WERI-Rb-1 (cell line): ENCODE data around the gene SFXN5.

ENCODE experiments used
- DNase-seq: peaks from one replicate; pipeline ENCODE4 v3.0.0-alpha.2; 2020
- H3K27ac ChIP-seq: fragments of 250-450 bp; sonication (Bioruptor Pico); 2 replicates; pipeline ENCODE4 v1.5.1; 2020; ENCODE audit warnings: mild to moderate bottlenecking, moderate library complexity
- H3K27me3 ChIP-seq: fragments of 250-450 bp; sonication (Bioruptor Pico); 2 replicates; pipeline ENCODE4 v1.5.1; 2021; ENCODE audit warnings: mild to moderate bottlenecking, low read depth, moderate library complexity; ENCODE audit not compliant: insufficient read depth, severe bottlenecking
- H3K36me3 ChIP-seq: fragments of 250-450 bp; sonication (Bioruptor Pico); 2 replicates; pipeline ENCODE4 v1.5.1; 2020; ENCODE audit warnings: mild to moderate bottlenecking, moderate library complexity
- H3K4me3 ChIP-seq: 2 replicates; pipeline ENCODE4 v1.5.1; 2011; ENCODE audit warnings: low read depth, mild to moderate bottlenecking, control low read depth, low read length
- H3K9me3 ChIP-seq: fragments of 250-450 bp; sonication (Bioruptor Pico); 2 replicates; pipeline ENCODE4 v1.5.1; 2021; ENCODE audit warnings: mild to moderate bottlenecking, moderate library complexity; ENCODE audit not compliant: severe bottlenecking
- TF ChIP-seq, protein P1 (sequence below): IDR thresholded peaks from 2 replicates; pipeline ENCODE4 v1.5.1; 2011; ENCODE audit warnings: low read depth, mild to moderate bottlenecking, control low read depth, inconsistent platforms, low read length

The SFXN5 gene

DNA sequence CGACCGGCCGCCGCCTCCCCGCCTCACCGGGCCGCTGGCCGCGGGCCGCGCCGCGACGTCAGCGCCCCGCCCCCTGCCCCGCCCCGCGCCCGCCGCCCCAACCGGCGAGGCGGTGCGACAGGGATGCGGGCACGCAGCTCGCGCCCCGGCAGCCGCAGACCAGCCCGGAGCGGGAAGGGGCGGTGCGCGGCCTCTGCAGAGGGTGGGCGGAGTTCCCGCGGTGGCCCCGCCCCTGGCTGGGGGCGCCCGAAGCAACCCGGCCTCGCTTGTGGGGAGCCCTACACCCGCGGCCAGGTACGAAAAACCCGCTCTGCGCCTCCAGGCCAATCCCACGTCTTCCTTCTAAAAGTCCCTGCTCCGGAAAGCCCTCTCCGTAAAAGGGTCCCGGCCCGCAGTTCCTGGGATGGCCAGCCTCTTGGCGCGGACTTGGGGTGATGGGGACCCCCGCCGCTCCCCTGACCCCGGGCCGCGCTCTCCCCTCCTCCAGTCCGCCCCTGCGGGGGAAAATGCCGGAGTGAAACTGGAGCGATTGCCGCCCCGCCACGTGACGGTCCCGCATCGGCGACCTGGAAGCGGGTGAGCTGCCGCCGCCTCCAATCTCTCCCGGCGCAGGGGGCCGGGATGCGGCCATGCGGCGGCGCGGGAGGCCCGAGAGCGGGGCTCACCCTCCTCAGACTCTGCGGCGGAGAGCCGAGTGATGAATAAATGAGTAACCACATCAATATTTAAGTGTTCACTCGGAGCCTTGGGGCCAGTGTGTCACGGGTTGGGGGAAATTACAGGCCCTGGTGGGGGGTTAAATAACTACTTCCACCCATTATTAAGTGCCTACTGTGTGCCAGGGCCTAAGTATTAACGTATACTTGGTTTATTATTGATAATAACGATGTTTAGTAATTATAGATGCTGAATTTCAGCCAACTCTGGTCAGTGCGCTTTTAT lies 41.7 kb upstream of the SFXN5 start, which contains the start of gene RAB11FIP5:
TSS of gene RAB11FIP5 (minus strand) at position 36 of the 942 bp plus-strand sequence. CDS start 171 bp downstream, outside the sequence.
- TF ChIP-seq, protein P1, sequence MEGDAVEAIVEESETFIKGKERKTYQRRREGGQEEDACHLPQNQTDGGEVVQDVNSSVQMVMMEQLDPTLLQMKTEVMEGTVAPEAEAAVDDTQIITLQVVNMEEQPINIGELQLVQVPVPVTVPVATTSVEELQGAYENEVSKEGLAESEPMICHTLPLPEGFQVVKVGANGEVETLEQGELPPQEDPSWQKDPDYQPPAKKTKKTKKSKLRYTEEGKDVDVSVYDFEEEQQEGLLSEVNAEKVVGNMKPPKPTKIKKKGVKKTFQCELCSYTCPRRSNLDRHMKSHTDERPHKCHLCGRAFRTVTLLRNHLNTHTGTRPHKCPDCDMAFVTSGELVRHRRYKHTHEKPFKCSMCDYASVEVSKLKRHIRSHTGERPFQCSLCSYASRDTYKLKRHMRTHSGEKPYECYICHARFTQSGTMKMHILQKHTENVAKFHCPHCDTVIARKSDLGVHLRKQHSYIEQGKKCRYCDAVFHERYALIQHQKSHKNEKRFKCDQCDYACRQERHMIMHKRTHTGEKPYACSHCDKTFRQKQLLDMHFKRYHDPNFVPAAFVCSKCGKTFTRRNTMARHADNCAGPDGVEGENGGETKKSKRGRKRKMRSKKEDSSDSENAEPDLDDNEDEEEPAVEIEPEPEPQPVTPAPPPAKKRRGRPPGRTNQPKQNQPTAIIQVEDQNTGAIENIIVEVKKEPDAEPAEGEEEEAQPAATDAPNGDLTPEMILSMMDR = no peak
- Histone ChIP-seq H3K27ac (peak within 1 kb of the TSS; percentile 74), H3K27me3 (no peaks in the 10 kb centered on the region), H3K4me3 (peak within 1 kb of the TSS; percentile 88), H3K36me3 (no peaks in the 10 kb centered on the region), H3K9me3 (peaks cover 5% of the 10 kb centered on the region)
- peak; percentile 88 for DNase-seq

DNA sequence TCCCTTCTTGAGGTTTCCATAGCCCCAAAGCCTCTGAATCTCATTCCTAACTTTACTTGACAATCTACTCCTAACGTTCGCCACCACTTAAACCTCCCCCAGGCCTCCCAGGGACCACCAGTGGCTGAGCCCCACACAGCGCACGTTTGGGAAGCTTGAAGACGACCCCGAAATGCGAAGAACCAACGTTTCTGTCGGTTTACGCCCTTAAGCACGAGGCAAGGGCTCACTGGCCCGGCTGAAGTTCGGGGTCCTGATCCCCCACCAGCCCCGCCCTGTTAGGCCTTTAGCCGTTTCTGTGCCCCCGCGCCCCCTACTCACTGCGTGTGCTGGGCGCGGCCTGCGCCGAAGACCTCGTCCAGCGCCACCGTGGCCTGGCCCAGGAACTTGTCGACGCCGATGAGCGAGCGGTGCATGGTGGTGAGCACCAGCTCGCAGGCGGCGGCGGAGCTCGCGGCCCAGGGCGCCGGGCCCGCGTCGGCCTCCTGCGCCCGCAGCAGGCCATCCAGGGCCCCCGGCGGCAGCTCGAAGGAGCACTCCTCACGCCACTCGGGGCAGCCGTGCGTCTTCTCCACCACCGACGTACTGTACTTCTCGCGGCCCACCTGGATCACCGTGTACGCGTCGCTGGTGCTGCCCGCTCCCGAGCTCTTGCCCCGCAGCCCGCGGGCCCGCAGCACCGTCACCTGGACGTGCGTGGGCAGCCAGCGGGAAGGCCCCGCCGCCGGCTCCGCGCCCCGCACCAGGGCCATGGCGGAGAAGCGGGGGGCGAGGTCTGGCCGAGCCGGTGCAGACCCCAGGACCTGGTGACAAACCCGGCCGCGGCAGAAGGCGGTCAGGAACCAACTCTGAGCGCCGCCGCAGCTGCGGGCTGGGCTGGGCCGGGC lies 40.8 kb upstream of the SFXN5 start:
- DNase-seq = peak; percentile 47

DNA sequence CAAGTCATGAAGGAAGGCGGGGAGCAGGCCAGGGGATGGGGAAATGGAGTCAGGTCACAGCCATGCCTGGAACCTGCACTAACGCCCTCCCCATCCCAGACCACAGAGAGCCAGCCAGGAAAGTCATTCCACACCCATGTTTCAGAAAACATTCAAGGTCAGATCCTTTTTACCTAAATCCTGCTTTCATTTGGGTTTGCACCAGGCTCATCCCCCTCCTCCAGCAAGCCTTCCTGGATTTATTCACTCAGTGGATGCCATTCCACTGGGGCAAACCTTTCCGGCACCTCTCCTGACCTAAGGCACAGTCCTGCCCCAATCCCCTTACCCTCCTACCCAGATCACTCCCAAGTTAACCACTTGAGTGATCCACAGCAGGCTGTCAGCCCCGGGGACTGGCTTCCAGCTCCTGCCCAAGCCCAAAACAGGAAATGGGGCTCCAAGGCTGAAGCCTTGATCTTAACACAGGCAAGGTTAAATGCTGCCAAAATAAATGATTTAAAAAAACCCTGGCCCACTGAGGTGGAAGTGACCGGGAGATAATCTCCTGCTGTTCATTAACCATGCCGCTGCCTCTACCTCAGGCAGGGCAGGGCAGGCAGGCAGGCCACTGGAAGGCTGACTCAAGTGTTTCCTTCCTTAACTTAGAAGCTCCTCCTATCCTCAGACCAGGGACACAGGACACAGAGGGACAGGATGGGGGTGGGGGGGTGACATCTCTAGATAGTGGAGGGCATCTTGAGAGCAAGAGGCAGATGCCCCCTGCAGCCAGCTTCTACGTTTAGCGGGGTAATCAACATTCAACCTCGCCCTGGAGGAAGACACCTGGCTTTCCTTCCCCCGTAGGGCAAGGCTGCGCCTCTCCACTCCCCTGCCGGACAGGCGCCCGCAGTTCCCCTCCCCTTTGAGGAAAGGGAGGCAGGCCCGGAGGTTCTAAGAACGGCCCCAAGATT lies 39.8 kb upstream of the SFXN5 start:
- TF ChIP-seq, protein P1 = 0 out of 2 replicates have a peak, but pooled peaks have one; percentile 10
- Histone ChIP-seq H3K4me3 (peak overlapping the region; percentile 65), H3K27ac (no peak overlapping the region), H3K9me3 (peaks cover 5% of the 10 kb centered on the region), H3K27me3 (no peaks in the 10 kb centered on the region), H3K36me3 (no peaks in the 10 kb centered on the region)
- DNase-seq = peak; percentile 55

More for the DNA sequence above, 40.8 kb upstream of the SFXN5 start:
- Histone ChIP-seq H3K4me3 (peak overlapping the region; percentile 65), H3K9me3 (peaks cover 5% of the 10 kb centered on the region), H3K36me3 (no peaks in the 10 kb centered on the region), H3K27ac (peak overlapping the region; percentile 69), H3K27me3 (no peaks in the 10 kb centered on the region)
- TF ChIP-seq, protein P1 = no peak

DNA sequence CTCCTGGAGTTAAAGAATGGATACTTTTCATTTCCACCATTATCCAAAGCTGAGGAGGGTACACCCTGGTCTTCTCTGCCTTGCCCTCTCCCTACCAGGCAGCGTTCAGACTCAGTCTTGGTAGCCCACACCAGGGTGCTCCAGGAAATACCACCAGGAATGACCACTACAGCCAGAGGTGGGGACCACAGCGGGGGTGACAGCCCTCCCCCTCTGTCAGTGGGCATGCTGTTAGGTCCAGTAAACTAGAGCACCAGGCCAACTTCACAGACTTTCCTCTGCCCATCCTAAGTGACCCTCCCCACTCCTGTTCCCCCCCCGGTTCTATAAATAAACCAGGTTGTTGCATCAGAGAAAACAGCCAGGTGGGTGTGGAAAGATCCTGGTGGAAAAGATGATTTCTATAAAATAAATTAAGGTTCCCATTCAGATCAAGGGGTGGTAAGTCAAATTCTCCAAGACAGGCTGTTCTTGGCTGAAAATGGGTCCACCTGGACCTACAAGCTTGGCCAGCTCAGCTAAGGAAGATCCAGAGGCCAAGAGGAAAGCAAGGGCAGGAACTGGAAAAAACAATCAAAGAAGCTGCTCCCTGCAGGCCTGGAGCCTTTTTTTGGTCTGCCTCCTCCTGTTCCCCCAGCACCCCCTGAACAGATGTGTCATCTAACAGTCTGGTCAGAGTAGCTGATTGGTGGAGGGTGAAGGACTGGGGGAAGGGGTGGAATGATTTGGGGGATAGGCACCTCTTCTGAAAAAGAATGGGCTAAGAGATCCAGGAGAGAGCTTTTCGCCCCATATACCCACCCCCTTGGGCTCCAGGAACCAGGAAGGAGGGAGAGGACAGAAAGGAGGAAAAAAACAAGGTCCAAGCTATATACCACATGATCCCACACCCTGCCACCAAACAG lies 38.9 kb upstream of the SFXN5 start:
- peaks cover 5% of the 10 kb centered on the region for H3K9me3 ChIP-seq
- TF ChIP-seq, protein P1 = no peak
- DNase-seq = no peak
- no peak overlapping the region for H3K4me3 ChIP-seq
- H3K27ac ChIP-seq = no peak overlapping the region
- H3K27me3 ChIP-seq = no peaks in the 10 kb centered on the region
- peaks cover 2% of the 10 kb centered on the region; the same call in 1 of the 2 replicates for H3K36me3 ChIP-seq
